H9 (cell line): Measurements from ENCODE around the gene ACOT11. TPM values are rescaled to one million over a fixed set of nuclear protein-coding genes. Genes with fewer than 3 reads are reported as not detected.

Experiments used
- DNase-seq: peaks from one replicate; pipeline ENCODE4 v3.0.0-alpha.2; 2017
- H2AFZ ChIP-seq: one replicate; pipeline ENCODE4 v1.6.1; 2013; ENCODE audit warnings: mild to moderate bottlenecking, low read length, control low read depth, moderate library complexity
- H2AK5ac ChIP-seq: 2 replicates; pipeline ENCODE4 v1.6.1; 2013; ENCODE audit warnings: low read length, control low read depth, mixed read lengths; ENCODE audit not compliant: insufficient read length
- H2BK120ac ChIP-seq: one replicate; pipeline ENCODE4 v1.6.1; 2013; ENCODE audit warnings: low read depth, mild to moderate bottlenecking, low read length, control low read depth, inconsistent platforms; ENCODE audit not compliant: poor library complexity, severe bottlenecking
- H2BK12ac ChIP-seq: 2 replicates; pipeline ENCODE4 v1.6.1; 2013; ENCODE audit warnings: low read length, control low read depth, mixed read lengths, low read depth; ENCODE audit not compliant: insufficient read length
- H2BK15ac ChIP-seq: 2 replicates; pipeline ENCODE4 v1.6.1; 2013; ENCODE audit warnings: low read depth, low read length, control low read depth
- H2BK20ac ChIP-seq: one replicate; pipeline ENCODE4 v1.6.1; 2013; ENCODE audit warnings: low read depth, mild to moderate bottlenecking, low read length, control low read depth, inconsistent platforms; ENCODE audit not compliant: poor library complexity, severe bottlenecking
- H2BK5ac ChIP-seq: 2 replicates; pipeline ENCODE4 v1.6.1; 2013; ENCODE audit warnings: low read length, control low read depth, mixed read lengths; ENCODE audit not compliant: insufficient read length
- H3K14ac ChIP-seq: 2 replicates; pipeline ENCODE4 v1.6.1; 2013; ENCODE audit warnings: low read length, control low read depth; ENCODE audit not compliant: insufficient read depth
- H3K18ac ChIP-seq: 2 replicates; pipeline ENCODE4 v1.6.1; 2013; ENCODE audit warnings: low read depth, mild to moderate bottlenecking, mixed read lengths, low read length, control low read depth; ENCODE audit not compliant: insufficient read length
- H3K23ac ChIP-seq: 2 replicates; pipeline ENCODE4 v1.6.1; 2013; ENCODE audit warnings: low read length, control low read depth, mixed read lengths, low read depth; ENCODE audit not compliant: insufficient read length
- H3K23me2 ChIP-seq: 2 replicates; pipeline ENCODE4 v1.6.1; 2013; ENCODE audit warnings: low read depth, mild to moderate bottlenecking, mixed read lengths, low read length, control low read depth; ENCODE audit not compliant: insufficient read length, poor library complexity, severe bottlenecking
- H3K27ac ChIP-seq: 2 replicates; pipeline ENCODE4 v1.5.1; 2013; ENCODE audit warnings: low read length, control low read depth, mixed read lengths, low read depth; ENCODE audit not compliant: insufficient read length
- H3K27me3 ChIP-seq: 2 replicates; pipeline ENCODE4 v1.6.1; 2013; ENCODE audit warnings: low read length, control low read depth, inconsistent platforms; ENCODE audit not compliant: insufficient read depth
- H3K4ac ChIP-seq: 2 replicates; pipeline ENCODE4 v1.6.1; 2013; ENCODE audit warnings: low read depth, mild to moderate bottlenecking, control low read depth, inconsistent platforms, low read length, moderate library complexity
- H3K4me1 ChIP-seq: 2 replicates; pipeline ENCODE4 v1.6.1; 2013; ENCODE audit warnings: low read length, control low read depth, inconsistent platforms; ENCODE audit not compliant: insufficient read depth
- H3K4me2 ChIP-seq: 2 replicates; pipeline ENCODE4 v1.6.1; 2013; ENCODE audit warnings: low read length, control low read depth, mixed read lengths; ENCODE audit not compliant: insufficient read length, insufficient read depth
- H3K56ac ChIP-seq: 2 replicates; pipeline ENCODE4 v1.6.1; 2013; ENCODE audit warnings: low read depth, mild to moderate bottlenecking, mixed read lengths, low read length, control low read depth; ENCODE audit not compliant: insufficient read length
- H3K79me1 ChIP-seq: 2 replicates; pipeline ENCODE4 v1.6.1; 2013; ENCODE audit warnings: low read depth, mild to moderate bottlenecking, moderate library complexity, low read length, control low read depth, inconsistent platforms; ENCODE audit not compliant: insufficient read depth, poor library complexity, severe bottlenecking
- H3K79me2 ChIP-seq: 2 replicates; pipeline ENCODE4 v1.6.1; 2013; ENCODE audit warnings: low read length, control low read depth, inconsistent platforms; ENCODE audit not compliant: insufficient read depth
- H3K9ac ChIP-seq: 2 replicates; pipeline ENCODE4 v1.6.1; 2013; ENCODE audit warnings: low read length, control low read depth, mixed read lengths; ENCODE audit not compliant: insufficient read length; ENCODE audit errors: extremely low read depth
- H3K9me3 ChIP-seq: one replicate; pipeline ENCODE4 v1.6.1; 2013; ENCODE audit warnings: low read depth, low read length, inconsistent platforms; ENCODE audit not compliant: control insufficient read depth
- H3T11ph ChIP-seq: one replicate; pipeline ENCODE4 v1.6.1; 2013; ENCODE audit warnings: mild to moderate bottlenecking, low read length, control low read depth, inconsistent platforms
- H4K20me1 ChIP-seq: one replicate; pipeline ENCODE4 v1.6.1; 2013; ENCODE audit not compliant: control insufficient read depth, insufficient read length, insufficient read depth
- H4K5ac ChIP-seq: 2 replicates; pipeline ENCODE4 v1.6.1; 2013; ENCODE audit warnings: low read depth, mild to moderate bottlenecking, mixed read lengths, low read length, control low read depth; ENCODE audit not compliant: insufficient read length
- H4K8ac ChIP-seq: replicated peaks from 2 replicates; pipeline ENCODE4 v1.6.1; 2013; ENCODE audit warnings: low read length, control low read depth, mixed read lengths, low read depth; ENCODE audit not compliant: insufficient read length
- H4K91ac ChIP-seq: 2 replicates; pipeline ENCODE4 v1.6.1; 2013; ENCODE audit warnings: low read depth, mild to moderate bottlenecking, moderate library complexity, mixed read lengths, low read length, control low read depth; ENCODE audit not compliant: insufficient read length
- H3K27ac Mint-ChIP-seq, 3 experiments: 2 replicates in 2 of 3; 3 replicates in 1 of 3; pipeline ENCODE4 v1.8.0; 2020 to 2021; ENCODE audit warnings: mixed read lengths in 3 of 3, mild to moderate bottlenecking in 1 of 3, moderate library complexity in 1 of 3
- H3K27me3 Mint-ChIP-seq: 2 replicates; pipeline ENCODE4 v1.8.0; 2021; ENCODE audit warnings: low read depth, mild to moderate bottlenecking, moderate library complexity, mixed read lengths
- H3K36me3 Mint-ChIP-seq, 3 experiments: 2 replicates in 2 of 3; 3 replicates in 1 of 3; pipeline ENCODE4 v1.8.0; 2020 to 2021; ENCODE audit warnings: low read depth in 3 of 3, mixed read lengths in 3 of 3; ENCODE audit not compliant: insufficient read depth in 1 of 3
- H3K4me1 Mint-ChIP-seq, 2 experiments: 2 replicates each; pipeline ENCODE4 v1.8.0; 2020; ENCODE audit warnings: mixed read lengths in 2 of 2
- H3K4me3 Mint-ChIP-seq, 2 experiments: 2 replicates in 1 of 2; 3 replicates in 1 of 2; pipeline ENCODE4 v1.8.0; 2020 to 2021; ENCODE audit warnings: mild to moderate bottlenecking in 2 of 2, mixed read lengths in 2 of 2, moderate library complexity in 1 of 2
- H3K9me3 Mint-ChIP-seq, 2 experiments: 2 replicates in 1 of 2; 3 replicates in 1 of 2; pipeline ENCODE4 v1.8.0; 2020; ENCODE audit warnings: mild to moderate bottlenecking in 2 of 2, mixed read lengths in 2 of 2, moderate library complexity in 1 of 2
- WGBS: extraction: QIAGEN DNeasy Blood & Tissue Kit; methylation state at CpG from one replicate; pipeline ENCODE4 v1.1.7; 2013; ENCODE audit warnings: missing lambda C conversion rate, low lambda C conversion rate, mixed read lengths; ENCODE audit not compliant: insufficient read length; ENCODE audit errors: extremely low coverage; 5-methylcytosine and 5-hydroxymethylcytosine counted together
- total RNA-seq: library from RNA; stranded (reverse); gene quantifications from 2 replicates; pipeline ENCODE4 v1.2.1, GENCODE V29; 2021
- TF ChIP-seq, protein P1 (sequence below): fragments of 200-600 bp; sonication (generic); conservative IDR thresholded peaks from 3 replicates; pipeline ENCODE4 v1.8.0; 2021; ENCODE audit warnings: antibody characterized with exemption, mild to moderate bottlenecking

Gene ACOT11
- total RNA-seq, 1 experiment from 2014 or later = 4.0 TPM

GRCh38 chr1:54614024-54614423 lies 66.0 kb downstream of the ACOT11 start:
- Histone ChIP-seq H2BK5ac (no peak overlapping the region), H2BK20ac (no peak overlapping the region), H3K79me1 (no peaks in the 10 kb centered on the region), H3K14ac (no peak overlapping the region), H4K20me1 (no peaks in the 10 kb centered on the region), H3K9ac (no peak overlapping the region), H3K56ac (no peak overlapping the region), H3K4ac (no peak overlapping the region), H2BK120ac (no peak overlapping the region), H3K27me3 (no peaks in the 10 kb centered on the region), H4K91ac (no peak overlapping the region), H3K27ac (no peak overlapping the region), H4K8ac (no peak overlapping the region), H3K23ac (no peak overlapping the region), H3K23me2 (no peaks in the 10 kb centered on the region), H4K5ac (no peak overlapping the region), H3K79me2 (no peaks in the 10 kb centered on the region), H2AFZ (no peak overlapping the region), H3K4me2 (no peak overlapping the region), H3K4me1 (no peaks in the 10 kb centered on the region; the same call in 1 of the 2 replicates), H2AK5ac (no peak overlapping the region), H2BK12ac (no peak overlapping the region), H2BK15ac (no peak overlapping the region), H3K9me3 (no peaks in the 10 kb centered on the region), H3T11ph (no peak overlapping the region), H3K18ac (no peak overlapping the region)
- no peak overlapping the region for H3K27ac Mint-ChIP-seq
- TF ChIP-seq, protein P1, sequence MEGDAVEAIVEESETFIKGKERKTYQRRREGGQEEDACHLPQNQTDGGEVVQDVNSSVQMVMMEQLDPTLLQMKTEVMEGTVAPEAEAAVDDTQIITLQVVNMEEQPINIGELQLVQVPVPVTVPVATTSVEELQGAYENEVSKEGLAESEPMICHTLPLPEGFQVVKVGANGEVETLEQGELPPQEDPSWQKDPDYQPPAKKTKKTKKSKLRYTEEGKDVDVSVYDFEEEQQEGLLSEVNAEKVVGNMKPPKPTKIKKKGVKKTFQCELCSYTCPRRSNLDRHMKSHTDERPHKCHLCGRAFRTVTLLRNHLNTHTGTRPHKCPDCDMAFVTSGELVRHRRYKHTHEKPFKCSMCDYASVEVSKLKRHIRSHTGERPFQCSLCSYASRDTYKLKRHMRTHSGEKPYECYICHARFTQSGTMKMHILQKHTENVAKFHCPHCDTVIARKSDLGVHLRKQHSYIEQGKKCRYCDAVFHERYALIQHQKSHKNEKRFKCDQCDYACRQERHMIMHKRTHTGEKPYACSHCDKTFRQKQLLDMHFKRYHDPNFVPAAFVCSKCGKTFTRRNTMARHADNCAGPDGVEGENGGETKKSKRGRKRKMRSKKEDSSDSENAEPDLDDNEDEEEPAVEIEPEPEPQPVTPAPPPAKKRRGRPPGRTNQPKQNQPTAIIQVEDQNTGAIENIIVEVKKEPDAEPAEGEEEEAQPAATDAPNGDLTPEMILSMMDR = no peak
- peaks cover 4% of the 10 kb centered on the region for H3K27me3 Mint-ChIP-seq
- no peaks in the 10 kb centered on the region for H3K36me3 Mint-ChIP-seq
- H3K4me1 Mint-ChIP-seq = peaks cover 24 to 33% of the 10 kb centered on the region in 2 experiments
- no CpG with 5 or more reads among the region's 2 CpGs for WGBS
- no peaks in the 10 kb centered on the region; a peak in 1 of 5 replicates for H3K9me3 Mint-ChIP-seq
- H3K4me3 Mint-ChIP-seq = no peak overlapping the region
- DNase-seq = no peak
